Activated naive CD4-positive, alpha-beta T cell treated with anti-CD3 and anti-CD28 coated beads, Interleukin-2, amount 50 U/mL, for 24 hours (primary cell): ENCODE results near the gene SHISA6.
"Not testable (repeated sequence)": the region's sequence is repeated elsewhere in the genome, so short reads cannot be mapped to it uniquely, and the experiment has no call there.

Source experiments
- H3K27ac Mint-ChIP-seq: one replicate; pipeline ENCODE4 v1.8.0; 2021; ENCODE audit warnings: mild to moderate bottlenecking, mixed read lengths
- H3K27me3 Mint-ChIP-seq: one replicate; pipeline ENCODE4 v1.8.0; 2021; ENCODE audit warnings: mixed read lengths
- H3K36me3 Mint-ChIP-seq: one replicate; pipeline ENCODE4 v1.8.0; 2021; ENCODE audit warnings: mixed read lengths
- H3K4me1 Mint-ChIP-seq: one replicate; pipeline ENCODE4 v1.8.0; 2021; ENCODE audit warnings: mixed read lengths
- H3K4me3 Mint-ChIP-seq: one replicate; pipeline ENCODE4 v1.8.0; 2021; ENCODE audit warnings: mild to moderate bottlenecking, mixed read lengths
- H3K9me3 Mint-ChIP-seq: one replicate; pipeline ENCODE4 v1.8.0; 2021; ENCODE audit warnings: mixed read lengths

Gene SHISA6

GRCh38 chr17:11284811-11285210 lies 43.8 kb downstream of the SHISA6 start:
- H3K36me3 Mint-ChIP-seq = no peaks in the 10 kb centered on the region
- H3K4me1 Mint-ChIP-seq = no peaks in the 10 kb centered on the region

DNA sequence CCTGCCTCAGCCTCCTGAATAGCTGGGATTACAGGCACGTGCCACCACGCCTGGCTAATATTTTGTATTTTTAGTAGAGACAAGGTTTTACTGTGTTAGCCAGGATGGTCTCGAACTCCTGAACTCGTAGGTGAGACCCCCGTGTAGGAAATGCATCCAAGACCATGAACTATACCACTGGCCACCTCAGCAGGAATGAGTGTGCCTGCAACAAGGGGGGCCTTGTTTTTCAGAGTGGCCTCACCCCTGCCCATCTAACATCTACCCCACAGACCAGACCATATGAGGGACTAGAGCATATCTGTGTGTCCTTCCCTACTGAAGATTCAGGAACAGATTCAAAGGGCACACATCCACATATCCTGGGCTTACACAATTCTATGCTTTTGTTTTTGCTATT lies 44.9 kb downstream of the SHISA6 start:
- peaks cover 2% of the 10 kb centered on the region for H3K27me3 Mint-ChIP-seq
- H3K4me3 Mint-ChIP-seq = no peak overlapping the region
- no peak overlapping the region for H3K27ac Mint-ChIP-seq
- H3K9me3 Mint-ChIP-seq = peaks cover 17% of the 10 kb centered on the region
- no peaks in the 10 kb centered on the region for H3K36me3 Mint-ChIP-seq
- H3K4me1 Mint-ChIP-seq = no peaks in the 10 kb centered on the region

More at GRCh38 chr17:11284811-11285210, 43.8 kb downstream of the SHISA6 start:
- no peak overlapping the region for H3K4me3 Mint-ChIP-seq
- H3K27me3 Mint-ChIP-seq = peaks cover 2% of the 10 kb centered on the region
- peaks cover 17% of the 10 kb centered on the region for H3K9me3 Mint-ChIP-seq
- no peak overlapping the region for H3K27ac Mint-ChIP-seq

DNA sequence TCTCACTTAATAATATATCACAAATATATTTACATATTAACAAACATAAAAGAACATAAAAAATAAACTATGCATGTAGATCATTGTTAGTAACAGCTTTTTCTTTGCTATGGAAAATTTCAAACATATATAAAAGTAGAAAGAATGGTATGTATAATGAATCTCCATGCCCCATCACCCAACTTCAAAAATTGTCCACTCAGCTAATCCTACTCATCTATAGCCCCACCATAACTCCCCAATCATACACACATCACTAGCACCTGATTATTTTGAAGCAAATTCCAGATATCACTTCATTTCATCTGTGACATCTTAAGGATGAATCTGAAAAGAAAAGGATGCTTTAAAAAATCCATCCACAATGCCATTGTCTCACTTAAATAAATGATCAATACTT lies 46.8 kb downstream of the SHISA6 start:
- Mint-ChIP-seq H3K4me3 (no peak overlapping the region), H3K36me3 (no peaks in the 10 kb centered on the region), H3K27ac (no peak overlapping the region), H3K27me3 (peaks cover 2% of the 10 kb centered on the region), H3K9me3 (peaks cover 8% of the 10 kb centered on the region), H3K4me1 (no peaks in the 10 kb centered on the region)

GRCh38 chr17:11290814-11291213 lies 49.8 kb downstream of the SHISA6 start:
- no peak overlapping the region for H3K4me3 Mint-ChIP-seq
- no peak overlapping the region for H3K27ac Mint-ChIP-seq
- H3K9me3 Mint-ChIP-seq = peaks cover 8% of the 10 kb centered on the region
- peaks cover 2% of the 10 kb centered on the region for H3K27me3 Mint-ChIP-seq
- H3K4me1 Mint-ChIP-seq = no peaks in the 10 kb centered on the region
- H3K36me3 Mint-ChIP-seq = no peaks in the 10 kb centered on the region

DNA sequence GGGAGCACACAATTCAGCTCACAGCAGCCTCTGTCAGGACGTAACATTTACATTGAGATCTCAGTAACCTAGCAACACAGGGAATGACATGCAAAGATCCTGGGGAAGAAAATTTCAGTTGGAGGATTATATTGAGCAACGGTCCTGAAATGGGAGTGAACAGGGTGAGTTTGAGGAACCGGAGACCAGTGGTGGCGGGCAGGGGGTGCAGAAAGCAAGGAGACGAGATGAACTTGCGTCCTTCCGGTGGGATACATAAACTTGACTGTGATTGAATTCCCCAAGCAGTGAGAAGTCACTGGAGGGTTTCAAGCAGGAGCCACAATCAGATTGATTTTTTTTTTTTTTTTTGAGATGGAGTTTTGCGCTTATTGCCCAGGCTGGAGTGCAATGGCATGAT lies 51.5 kb downstream of the SHISA6 start:
- Mint-ChIP-seq H3K4me1 (no peaks in the 10 kb centered on the region), H3K4me3 (no peak overlapping the region), H3K27me3 (no peaks in the 10 kb centered on the region), H3K36me3 (no peaks in the 10 kb centered on the region), H3K27ac (no peak overlapping the region), H3K9me3 (peaks cover 8% of the 10 kb centered on the region)

GRCh38 chr17:11293480-11293879 lies 52.5 kb downstream of the SHISA6 start:
- H3K4me1 Mint-ChIP-seq = no peaks in the 10 kb centered on the region
- H3K36me3 Mint-ChIP-seq = no peaks in the 10 kb centered on the region
- no peak overlapping the region for H3K4me3 Mint-ChIP-seq
- no peak overlapping the region for H3K27ac Mint-ChIP-seq
- H3K9me3 Mint-ChIP-seq = peaks cover 3% of the 10 kb centered on the region
- no peaks in the 10 kb centered on the region for H3K27me3 Mint-ChIP-seq

GRCh38 chr17:11294826-11295225 lies 53.8 kb downstream of the SHISA6 start:
- Mint-ChIP-seq H3K27ac (no peak overlapping the region), H3K27me3 (no peaks in the 10 kb centered on the region), H3K4me1 (no peaks in the 10 kb centered on the region), H3K4me3 (no peak overlapping the region), H3K36me3 (no peaks in the 10 kb centered on the region), H3K9me3 (no peaks in the 10 kb centered on the region)

DNA sequence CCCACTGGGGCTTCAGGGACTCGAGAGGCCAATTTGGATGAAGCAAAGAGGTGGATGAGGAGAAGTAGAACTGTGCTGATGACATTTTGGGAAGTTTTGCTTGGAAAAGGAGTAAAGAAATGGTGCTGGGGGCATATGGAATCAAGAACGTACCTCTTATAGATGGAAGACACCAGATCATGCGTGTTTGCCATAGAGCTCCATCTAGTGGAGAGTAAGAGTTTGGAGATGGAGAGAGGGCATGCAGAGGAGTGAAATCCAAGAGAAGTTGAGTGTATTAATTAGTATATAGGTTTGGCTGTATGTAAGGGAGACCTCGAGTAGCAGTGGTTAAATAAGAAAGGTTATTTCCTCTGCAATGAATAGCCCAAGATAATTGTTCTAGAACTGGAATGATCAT lies 56.0 kb downstream of the SHISA6 start:
- Mint-ChIP-seq H3K27me3 (no peaks in the 10 kb centered on the region), H3K4me3 (no peak overlapping the region), H3K4me1 (no peaks in the 10 kb centered on the region), H3K36me3 (no peaks in the 10 kb centered on the region), H3K9me3 (no peaks in the 10 kb centered on the region), H3K27ac (no peak overlapping the region)

DNA sequence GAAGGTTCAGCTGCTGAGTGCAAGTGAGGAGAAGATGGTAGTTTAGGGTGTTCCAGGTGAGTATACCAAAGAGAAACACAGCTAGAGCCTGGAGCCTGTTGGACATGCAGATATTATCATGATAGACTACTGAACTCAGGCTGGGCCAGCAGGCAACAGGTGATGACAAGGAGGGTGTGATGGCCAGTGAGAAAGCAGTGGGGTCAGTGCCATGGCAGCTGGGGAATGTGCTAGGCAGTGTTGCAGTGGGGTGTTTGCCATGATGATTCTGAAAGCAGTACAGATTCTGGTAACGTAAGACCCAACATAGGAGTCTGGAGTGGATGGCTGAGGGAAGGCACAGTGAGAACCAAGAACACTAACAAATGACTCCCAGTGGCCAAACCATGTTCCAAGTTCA lies 57.4 kb downstream of the SHISA6 start:
- Mint-ChIP-seq H3K4me3 (no peak overlapping the region), H3K36me3 (no peaks in the 10 kb centered on the region), H3K27ac (no peak overlapping the region), H3K27me3 (no peaks in the 10 kb centered on the region), H3K4me1 (no peaks in the 10 kb centered on the region), H3K9me3 (no peaks in the 10 kb centered on the region)

- H3K9me3 Mint-ChIP-seq = no peaks in the 10 kb centered on the region
- H3K4me3 Mint-ChIP-seq = no peak overlapping the region
- H3K4me1 Mint-ChIP-seq = no peaks in the 10 kb centered on the region
- no peaks in the 10 kb centered on the region for H3K27me3 Mint-ChIP-seq
- no peaks in the 10 kb centered on the region for H3K36me3 Mint-ChIP-seq
- H3K27ac Mint-ChIP-seq = no peak overlapping the region
These were observed 59.2 kb downstream of the SHISA6 start for GRCh38 chr17:11300201-11300600.

- no peaks in the 10 kb centered on the region for H3K4me1 Mint-ChIP-seq
- H3K9me3 Mint-ChIP-seq = no peaks in the 10 kb centered on the region
- H3K36me3 Mint-ChIP-seq = no peaks in the 10 kb centered on the region
- H3K27ac Mint-ChIP-seq = no peak overlapping the region
- no peak overlapping the region for H3K4me3 Mint-ChIP-seq
- H3K27me3 Mint-ChIP-seq = no peaks in the 10 kb centered on the region
These were observed 59.7 kb downstream of the SHISA6 start for GRCh38 chr17:11300738-11301137.

DNA sequence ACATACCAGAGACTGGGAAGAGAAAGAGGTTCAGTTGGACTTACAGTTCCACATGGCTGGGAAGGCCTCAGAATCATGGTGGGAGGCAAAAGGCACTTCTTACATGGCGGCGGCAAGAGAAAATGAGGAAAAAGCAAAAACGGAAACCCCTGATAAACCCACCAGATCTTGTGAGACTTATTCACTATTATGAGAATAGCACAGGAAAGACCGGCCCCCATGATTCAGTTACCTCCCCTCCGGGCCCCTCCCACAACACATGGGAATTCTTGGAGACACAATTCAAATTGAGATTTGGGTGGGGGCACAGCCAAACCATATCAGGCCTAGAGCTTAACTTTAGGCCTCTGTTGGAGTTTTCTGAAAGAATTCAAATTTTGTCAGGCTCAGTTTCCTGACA lies 60.9 kb downstream of the SHISA6 start:
- H3K4me1 Mint-ChIP-seq, H3K27me3 Mint-ChIP-seq, H3K36me3 Mint-ChIP-seq: not testable (repeated sequence)

GRCh38 chr17:11302401-11303186 lies 61.6 kb downstream of the SHISA6 start:
- Mint-ChIP-seq H3K27me3 (no peaks in the 10 kb centered on the region), H3K36me3 (no peaks in the 10 kb centered on the region), H3K9me3 (no peaks in the 10 kb centered on the region), H3K4me3 (no peak overlapping the region), H3K27ac (no peak overlapping the region), H3K4me1 (no peaks in the 10 kb centered on the region)

More for the DNA sequence above, 60.9 kb downstream of the SHISA6 start:
- H3K9me3 Mint-ChIP-seq, H3K27ac Mint-ChIP-seq, H3K4me3 Mint-ChIP-seq: not testable (repeated sequence)

- Mint-ChIP-seq H3K4me3 (no peak overlapping the region), H3K36me3 (no peaks in the 10 kb centered on the region), H3K27ac (no peak overlapping the region), H3K9me3 (no peaks in the 10 kb centered on the region), H3K4me1 (no peaks in the 10 kb centered on the region), H3K27me3 (no peaks in the 10 kb centered on the region)
These were observed 62.9 kb downstream of the SHISA6 start for GRCh38 chr17:11303773-11304394.

DNA sequence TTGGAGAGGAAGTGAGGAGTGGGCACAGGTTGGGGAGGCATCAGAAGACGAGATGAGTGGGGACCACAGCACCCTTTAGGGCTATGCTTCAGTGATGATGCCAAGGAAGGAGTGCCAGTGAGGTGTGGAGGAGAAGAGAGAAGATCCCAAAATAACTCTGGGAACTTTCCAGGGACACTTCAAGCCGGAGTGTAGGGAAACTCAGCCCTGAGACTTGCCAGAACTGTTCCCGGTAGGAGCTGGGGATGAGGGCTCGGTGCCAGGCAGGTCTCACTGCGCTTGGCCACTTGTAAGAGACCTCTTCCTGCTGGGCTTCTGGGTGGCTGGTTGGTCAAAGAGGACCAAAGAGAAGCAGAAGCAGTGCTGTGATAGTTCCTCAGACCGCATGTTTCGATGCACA lies 63.6 kb downstream of the SHISA6 start:
- Mint-ChIP-seq H3K27me3 (no peaks in the 10 kb centered on the region), H3K36me3 (no peaks in the 10 kb centered on the region), H3K4me1 (no peaks in the 10 kb centered on the region), H3K4me3 (no peak overlapping the region), H3K27ac (no peak overlapping the region), H3K9me3 (no peaks in the 10 kb centered on the region)

DNA sequence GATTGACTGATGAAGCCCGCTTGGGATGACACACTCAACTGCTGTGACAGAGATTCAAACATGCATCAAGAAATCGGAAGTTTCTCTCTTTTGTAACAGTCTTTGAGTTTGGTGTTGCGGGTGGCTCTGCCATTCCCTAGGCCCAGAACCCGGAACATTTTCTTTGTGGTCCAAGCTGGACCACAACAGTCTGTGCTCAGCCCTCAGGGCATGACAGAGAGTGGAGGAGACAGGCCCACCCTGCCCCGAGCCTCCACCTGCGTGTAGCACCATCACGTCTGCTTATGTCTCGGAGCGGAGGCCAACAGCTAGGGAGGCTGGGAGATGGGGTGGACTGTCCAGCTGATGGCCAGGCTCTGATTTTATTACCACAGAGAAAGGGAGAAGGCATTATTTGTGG lies 64.5 kb downstream of the SHISA6 start:
- Mint-ChIP-seq H3K9me3 (no peaks in the 10 kb centered on the region), H3K4me1 (no peaks in the 10 kb centered on the region), H3K27ac (no peak overlapping the region), H3K4me3 (no peak overlapping the region), H3K36me3 (no peaks in the 10 kb centered on the region), H3K27me3 (peaks cover 1% of the 10 kb centered on the region)

DNA sequence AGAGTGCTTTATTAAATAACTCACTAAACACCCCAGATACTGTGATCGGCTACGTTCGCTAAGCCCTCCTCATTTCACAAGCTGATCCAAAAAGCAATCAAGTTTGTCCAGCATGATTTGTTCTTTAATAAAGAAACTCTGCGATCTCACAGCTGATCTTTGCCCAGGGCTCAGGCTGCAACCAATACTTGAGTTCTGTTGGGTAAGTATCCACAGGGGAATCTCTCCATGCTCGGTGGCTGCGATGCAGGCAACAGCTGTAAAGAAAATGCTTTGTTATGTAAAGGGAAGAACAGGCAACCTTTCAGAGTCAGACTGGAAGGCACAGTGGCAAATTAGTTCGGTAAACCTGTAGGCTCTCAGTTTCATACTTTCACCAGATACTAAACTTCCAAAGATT lies 67.5 kb downstream of the SHISA6 start:
- Mint-ChIP-seq H3K27ac (no peak overlapping the region), H3K9me3 (no peaks in the 10 kb centered on the region), H3K4me1 (no peaks in the 10 kb centered on the region), H3K36me3 (no peaks in the 10 kb centered on the region), H3K27me3 (peaks cover 1% of the 10 kb centered on the region), H3K4me3 (no peak overlapping the region)
